H1 (cell line): Measurements from ENCODE around the gene NTN1. TPM values are rescaled to one million over a fixed set of nuclear protein-coding genes. Genes with fewer than 3 reads are reported as not detected.

Experiments
- CTCF ChIA-PET: fragments of 300-600 bp; sonication (Branson Sonifier 250); formaldehyde crosslinking; loops from one replicate; lab custom pipeline; 2021; ENCODE audit not compliant: partially characterized antibody; lab: Charles Lee
- POLR2A ChIA-PET: fragments of 300-600 bp; sonication (Branson Sonifier 250); formaldehyde crosslinking; loops from one replicate; lab custom pipeline; 2021; ENCODE audit warnings: inconsistent platforms; ENCODE audit not compliant: partially characterized antibody; lab: Charles Lee
- DNase-seq, 2 experiments: peaks; one replicate each; pipeline versions ENCODE4 v3.0.0 to v3.0.0-alpha.2; 2010 to 2022; ENCODE audit warnings: low spot score in 2 of 2, low read depth in 1 of 2, mixed read lengths in 1 of 2
- FAIRE-seq: peaks from 2 replicates; lab custom pipeline; 2011; peaks lifted over from hg19 to GRCh38; lab: Jason Lieb, UNC
- H2AFZ ChIP-seq: 2 replicates; pipeline ENCODE4 v1.8.1; 2012; ENCODE audit warnings: low read length, inconsistent platforms
- H2AK5ac ChIP-seq: 2 replicates; pipeline ENCODE4 v1.6.1; 2013; ENCODE audit warnings: low read depth, low read length
- H2BK120ac ChIP-seq: replicated peaks from 2 replicates; pipeline ENCODE3; 2013; ENCODE audit warnings: low read depth, low read length, inconsistent platforms
- H2BK12ac ChIP-seq: 2 replicates; pipeline ENCODE4 v1.6.1; 2013; ENCODE audit warnings: low read depth, low read length
- H2BK15ac ChIP-seq: 2 replicates; pipeline ENCODE4 v1.6.1; 2013; ENCODE audit warnings: low read length
- H2BK20ac ChIP-seq: 2 replicates; pipeline ENCODE4 v1.6.1; 2013; ENCODE audit warnings: low read length
- H2BK5ac ChIP-seq: 2 replicates; pipeline ENCODE4 v1.6.1; 2013; ENCODE audit warnings: low read depth, low read length
- H3K14ac ChIP-seq: 2 replicates; pipeline ENCODE4 v1.6.1; 2013; ENCODE audit warnings: inconsistent platforms; ENCODE audit not compliant: insufficient read length
- H3K18ac ChIP-seq: 2 replicates; pipeline ENCODE4 v1.6.1; 2013; ENCODE audit warnings: low read length; ENCODE audit errors: extremely low read depth
- H3K23ac ChIP-seq: 2 replicates; pipeline ENCODE4 v1.6.1; 2013; ENCODE audit warnings: inconsistent platforms; ENCODE audit not compliant: insufficient read length
- H3K23me2 ChIP-seq: 2 replicates; pipeline ENCODE4 v1.6.1; 2013; ENCODE audit warnings: low read depth, low read length
- H3K27ac ChIP-seq: 2 replicates; pipeline ENCODE4 v1.6.1; 2011; ENCODE audit warnings: low read depth, low read length, inconsistent platforms
- H3K27me3 ChIP-seq, 4 experiments: replicated peaks in 1 of 4; 1 replicate in 1 of 4; 2 replicates in 3 of 4; pipeline versions ENCODE4 v1.6.1 to v1.8.1; 2011 to 2013; ENCODE audit warnings: low read length in 3 of 4, mild to moderate bottlenecking in 3 of 4, inconsistent platforms in 2 of 4, mixed read lengths in 2 of 4, moderate library complexity in 1 of 4; ENCODE audit not compliant: control insufficient read depth in 3 of 4, insufficient read depth in 3 of 4; ENCODE audit errors: extremely low read depth in 1 of 4
- H3K36me3 ChIP-seq, 4 experiments: 2 replicates each; pipeline versions ENCODE4 v1.6.1 to v1.8.1; 2011 to 2013; ENCODE audit warnings: mild to moderate bottlenecking in 4 of 4, low read length in 3 of 4, moderate library complexity in 2 of 4, control low read depth in 1 of 4, inconsistent platforms in 1 of 4; ENCODE audit not compliant: insufficient read depth in 4 of 4, control insufficient read depth in 2 of 4
- H3K4ac ChIP-seq: replicated peaks from 2 replicates; pipeline ENCODE3; 2013; ENCODE audit warnings: low read length, low read depth, mixed read lengths, inconsistent platforms; ENCODE audit not compliant: insufficient read length
- H3K4me1 ChIP-seq, 4 experiments: replicated peaks in 1 of 4; 1 replicate in 1 of 4; 2 replicates in 3 of 4; pipeline versions ENCODE4 v1.6.1 to v1.8.1; 2011 to 2013; ENCODE audit warnings: low read length in 3 of 4, inconsistent platforms in 2 of 4, mixed read lengths in 1 of 4; ENCODE audit not compliant: insufficient read depth in 4 of 4, control insufficient read depth in 3 of 4
- H3K4me2 ChIP-seq, 2 experiments: 2 replicates each; pipeline versions ENCODE4 v1.6.1 to v1.8.1; 2011 to 2013; ENCODE audit warnings: low read depth in 2 of 2, low read length in 2 of 2, control low read depth in 1 of 2, inconsistent platforms in 1 of 2, mild to moderate bottlenecking in 1 of 2; ENCODE audit not compliant: insufficient read depth in 1 of 2
- H3K4me3 ChIP-seq, 4 experiments: fragments of 200-600, 300-600 bp in 1 of 4; sonication (generic), shearing (Covaris generic), sonication (Bioruptor Twin) in 1 of 4; 2 replicates each; pipeline versions ENCODE4 v1.5.1 to v1.8.1; 2011 to 2016; ENCODE audit warnings: low read length in 4 of 4, low read depth in 3 of 4, control low read depth in 2 of 4, inconsistent platforms in 2 of 4, mild to moderate bottlenecking in 2 of 4, mixed read lengths in 1 of 4, moderate library complexity in 1 of 4; ENCODE audit not compliant: insufficient read depth in 2 of 4; ENCODE audit errors: extremely low read depth in 1 of 4
- H3K56ac ChIP-seq: replicated peaks from 2 replicates; pipeline ENCODE3; 2013; ENCODE audit warnings: low read depth, mild to moderate bottlenecking, mixed read lengths, low read length, inconsistent platforms; ENCODE audit not compliant: insufficient read length
- H3K79me1 ChIP-seq: 2 replicates; pipeline ENCODE4 v1.6.1; 2013; ENCODE audit warnings: low read depth, low read length, control low read depth
- H3K79me2 ChIP-seq, 2 experiments: 2 replicates each; pipeline versions ENCODE4 v1.6.1 to v1.8.1; 2012 to 2013; ENCODE audit warnings: low read length in 2 of 2, mild to moderate bottlenecking in 2 of 2, inconsistent platforms in 1 of 2; ENCODE audit not compliant: insufficient read depth in 2 of 2, control insufficient read depth in 1 of 2
- H3K9ac ChIP-seq, 4 experiments: replicated peaks in 1 of 4; 1 replicate in 1 of 4; 2 replicates in 3 of 4; pipeline versions ENCODE4 v1.6.1 to v1.8.1; 2011 to 2013; ENCODE audit warnings: low read depth in 3 of 4, low read length in 3 of 4, control low read depth in 2 of 4, mild to moderate bottlenecking in 2 of 4, moderate library complexity in 2 of 4, inconsistent platforms in 1 of 4; ENCODE audit errors: extremely low read depth in 1 of 4
- H3K9me3 ChIP-seq, 2 experiments: 2 replicates each; pipeline versions ENCODE4 v1.6.1 to v1.8.1; 2012 to 2013; ENCODE audit warnings: mild to moderate bottlenecking in 2 of 2, moderate library complexity in 2 of 2, control low read depth in 1 of 2, inconsistent platforms in 1 of 2, low read depth in 1 of 2, low read length in 1 of 2, mixed read lengths in 1 of 2; ENCODE audit not compliant: insufficient read depth in 2 of 2
- H4K20me1 ChIP-seq, 2 experiments: replicated peaks in 1 of 2; 2 replicates each; pipeline versions ENCODE3 to v1.8.1; 2011 to 2013; ENCODE audit warnings: inconsistent platforms in 2 of 2, low read length in 2 of 2, mild to moderate bottlenecking in 1 of 2; ENCODE audit not compliant: insufficient read depth in 2 of 2, control insufficient read depth in 1 of 2
- H4K5ac ChIP-seq: 2 replicates; pipeline ENCODE4 v1.6.1; 2013; ENCODE audit warnings: low read length, low read depth, mixed read lengths, inconsistent platforms; ENCODE audit not compliant: insufficient read length
- H4K8ac ChIP-seq: 2 replicates; pipeline ENCODE4 v1.8.0; 2013; ENCODE audit warnings: mild to moderate bottlenecking, moderate library complexity, low read length, inconsistent platforms; ENCODE audit not compliant: insufficient read depth; ENCODE audit errors: extremely low read depth
- H4K91ac ChIP-seq: replicated peaks from 2 replicates; pipeline ENCODE3; 2013; ENCODE audit warnings: low read length, mixed read lengths, inconsistent platforms; ENCODE audit not compliant: insufficient read length
- CTBP2 ChIP-seq: IDR thresholded peaks from 2 replicates; pipeline ENCODE4 v1.7.0; 2011; ENCODE audit warnings: borderline replicate concordance, mild to moderate bottlenecking, moderate library complexity, mixed read lengths, low read length; ENCODE audit not compliant: insufficient read depth, insufficient read length
- FOSL1 ChIP-seq: IDR thresholded peaks from 2 replicates; pipeline ENCODE4 v1.6.1; 2011; ENCODE audit warnings: mild to moderate bottlenecking, low read depth, low read length, moderate library complexity; ENCODE audit not compliant: insufficient read depth
- HDAC2 ChIP-seq, 2 experiments: fragments of 300-600 bp in 1 of 2; sonication (generic) in 1 of 2; IDR thresholded peaks; 2 replicates each; pipeline ENCODE4 v1.6.1; 2011 to 2012; ENCODE audit warnings: low read depth in 2 of 2, low read length in 2 of 2, mild to moderate bottlenecking in 2 of 2, moderate library complexity in 2 of 2, borderline replicate concordance in 1 of 2, inconsistent platforms in 1 of 2
- HDAC6 ChIP-seq: IDR thresholded peaks from one replicate; pipeline ENCODE4 v1.7.1; 2012; ENCODE audit warnings: low read depth, mild to moderate bottlenecking, inconsistent platforms, low read length, moderate library complexity
- JUND ChIP-seq: IDR thresholded peaks from 2 replicates; pipeline ENCODE4 v1.6.1; 2011; ENCODE audit warnings: mild to moderate bottlenecking, improper control_type of control experiment, low read length
- MAX ChIP-seq: IDR thresholded peaks from 2 replicates; pipeline ENCODE4 v1.6.1; 2012; ENCODE audit warnings: inconsistent platforms
- RNF2 ChIP-seq: fragments of 200-900, 300-1000 bp; sonication (generic); IDR thresholded peaks from 2 replicates; pipeline ENCODE4 v1.7.1; 2016; ENCODE audit warnings: borderline replicate concordance, low read depth, mild to moderate bottlenecking, antibody characterized with exemption, low read length; ENCODE audit not compliant: poor library complexity, severe bottlenecking; ENCODE audit errors: missing control alignments
- RXRA ChIP-seq: IDR thresholded peaks from 2 replicates; pipeline ENCODE4 v1.6.1; 2011; ENCODE audit warnings: low read depth, mild to moderate bottlenecking, low read length, moderate library complexity; ENCODE audit not compliant: insufficient read depth
- SIX5 ChIP-seq: IDR thresholded peaks from 2 replicates; pipeline ENCODE4 v1.6.1; 2011; ENCODE audit warnings: mild to moderate bottlenecking, low read depth, low read length
- TBP ChIP-seq: IDR thresholded peaks from 2 replicates; pipeline ENCODE4 v1.6.1; 2011; ENCODE audit warnings: low read depth, low read length, improper control_type of control experiment
- WGBS, 2 experiments: shearing (Covaris generic) in 1 of 2; methylation state at CpG; one replicate each; pipeline versions ENCODE4 v1.1.6 to v1.1.7; 2013 to 2015; ENCODE audit warnings: low lambda C conversion rate in 2 of 2, mixed read lengths in 2 of 2, inconsistent platforms in 1 of 2, low coverage in 1 of 2, missing lambda C conversion rate in 1 of 2; ENCODE audit not compliant: insufficient replicate concordance in 2 of 2, insufficient coverage in 1 of 2, insufficient read length in 1 of 2; ENCODE audit errors: extremely low coverage in 1 of 2, missing lambda C conversion rate in 1 of 2; 5-methylcytosine and 5-hydroxymethylcytosine counted together
- polyA plus RNA-seq, 7 experiments: library from polyadenylated mRNA; depleted of rRNA in 3 of 7; stranded (reverse) in 5 of 7; unstranded in 2 of 7; fragments of >200 nt in 5 of 7; fragments of 200-250 nt in 2 of 7; gene quantifications; 1 replicate in 5 of 7; 2 replicates in 1 of 7; 4 replicates in 1 of 7; pipeline versions ENCODE4 v1.2.1 to v1.2.3, GENCODE V29; 2011 to 2013; ENCODE audit warnings: missing spikeins in 2 of 7, mixed read lengths in 2 of 7
- total RNA-seq: library from RNA; stranded (reverse); fragmentation: NEBNext Ultra II Directional; extraction: Animal tissue kit (Norgen Biotek cat#: 25700); gene quantifications from 2 replicates; pipeline ENCODE4 v1.2.1, GENCODE V29; 2021

The NTN1 gene
- total and polyA plus RNA-seq, 2 of the 8 experiments (the other 6 are each of a cell fraction or from before 2014, with no cell fraction given) = 2.0 to 2.3 TPM

GRCh38 chr17:9206410-9206703 lies 185.0 kb downstream of the NTN1 start:
- Histone ChIP-seq H3K36me3 (no peaks in the 10 kb centered on the region), H3K14ac (no peak overlapping the region), H3K4me2 (no peak overlapping the region), H2BK12ac (no peak overlapping the region), H3K4me3 (no peak overlapping the region), H2BK20ac (no peak overlapping the region), H2AK5ac (no peak overlapping the region), H3K79me2 (no peaks in the 10 kb centered on the region), H4K20me1 (peaks cover 0 to 3% of the 10 kb centered on the region in 2 experiments), H3K18ac (no peak overlapping the region), H3K9me3 (no peaks in the 10 kb centered on the region), H4K8ac (no peak overlapping the region; the same call in 1 of the 2 replicates), H3K23ac (no peak overlapping the region), H2BK15ac (no peak overlapping the region), H3K23me2 (peaks cover 3% of the 10 kb centered on the region; the same call in 1 of the 2 replicates), H3K9ac (no peak overlapping the region), H3K79me1 (no peaks in the 10 kb centered on the region), H3K4ac (no peak overlapping the region), H3K27ac (no peak overlapping the region), H4K5ac (no peak overlapping the region), H2BK120ac (no peak overlapping the region), H3K4me1 (peaks cover 0 to 2% (median 0%) of the 10 kb centered on the region in 4 experiments; a peak in 1 of 7 replicates), H3K56ac (no peak overlapping the region), H4K91ac (no peak overlapping the region), H2BK5ac (no peak overlapping the region), H3K27me3 (no peaks in the 10 kb centered on the region; a peak in 1 of 7 replicates), H2AFZ (no peak overlapping the region)
- DNase-seq (no peak), FAIRE-seq (no peak)
- TF ChIP-seq RNF2 (no peak), TBP (no peak), RXRA (no peak), CTBP2 (no peak), SIX5 (no peak), FOSL1 (no peak), MAX (no peak), HDAC6 (no peak), HDAC2 (IDR thresholded peaks at IDR 0.05; ENCODE audit: borderline replicate concordance in 1 of 2, low read depth in 2 of 2, low read length in 2 of 2) (no peak), JUND (no peak)
- CTCF ChIA-PET = interaction anchor here (1.1 to 2.1 kb wide), 7 partner anchors 14 to 315 kb away, joined by 3 to 8 read pairs (median 4); no protein-coding TSS in a partner anchor
- 82% methylated on average over 7 of the region's 8 CpGs; no CpG with 5 or more reads in 1 of the 2 experiments for WGBS, 2 experiments
- POLR2A ChIA-PET = interaction anchor here (0.7 kb wide), 1 partner anchor 11 kb away, joined by 3 read pairs; no protein-coding TSS in a partner anchor
